H1 (cell line): ENCODE results near the gene GRM4. TPM values are rescaled to one million over a fixed set of nuclear protein-coding genes. Genes with fewer than 3 reads are reported as not detected.
A peak's percentile ranks its signal among the peaks of the same experiment; 100 is the strongest.

ENCODE experiments used
- CTCF ChIA-PET: fragments of 300-600 bp; sonication (Branson Sonifier 250); formaldehyde crosslinking; loops from one replicate; lab custom pipeline; 2021; ENCODE audit not compliant: partially characterized antibody; lab: Charles Lee
- POLR2A ChIA-PET: fragments of 300-600 bp; sonication (Branson Sonifier 250); formaldehyde crosslinking; loops from one replicate; lab custom pipeline; 2021; ENCODE audit warnings: inconsistent platforms; ENCODE audit not compliant: partially characterized antibody; lab: Charles Lee
- DNase-seq, 2 experiments: peaks; one replicate each; pipeline versions ENCODE4 v3.0.0 to v3.0.0-alpha.2; 2010 to 2022; ENCODE audit warnings: low spot score in 2 of 2, low read depth in 1 of 2, mixed read lengths in 1 of 2
- FAIRE-seq: peaks from 2 replicates; lab custom pipeline; 2011; peaks lifted over from hg19 to GRCh38; lab: Jason Lieb, UNC
- H2AFZ ChIP-seq: 2 replicates; pipeline ENCODE4 v1.8.1; 2012; ENCODE audit warnings: low read length, inconsistent platforms
- H2AK5ac ChIP-seq: 2 replicates; pipeline ENCODE4 v1.6.1; 2013; ENCODE audit warnings: low read depth, low read length
- H2BK120ac ChIP-seq: replicated peaks from 2 replicates; pipeline ENCODE3; 2013; ENCODE audit warnings: low read depth, low read length, inconsistent platforms
- H2BK12ac ChIP-seq: 2 replicates; pipeline ENCODE4 v1.6.1; 2013; ENCODE audit warnings: low read depth, low read length
- H2BK15ac ChIP-seq: 2 replicates; pipeline ENCODE4 v1.6.1; 2013; ENCODE audit warnings: low read length
- H2BK20ac ChIP-seq: 2 replicates; pipeline ENCODE4 v1.6.1; 2013; ENCODE audit warnings: low read length
- H2BK5ac ChIP-seq: 2 replicates; pipeline ENCODE4 v1.6.1; 2013; ENCODE audit warnings: low read depth, low read length
- H3K14ac ChIP-seq: 2 replicates; pipeline ENCODE4 v1.6.1; 2013; ENCODE audit warnings: inconsistent platforms; ENCODE audit not compliant: insufficient read length
- H3K18ac ChIP-seq: 2 replicates; pipeline ENCODE4 v1.6.1; 2013; ENCODE audit warnings: low read length; ENCODE audit errors: extremely low read depth
- H3K23ac ChIP-seq: 2 replicates; pipeline ENCODE4 v1.6.1; 2013; ENCODE audit warnings: inconsistent platforms; ENCODE audit not compliant: insufficient read length
- H3K23me2 ChIP-seq: 2 replicates; pipeline ENCODE4 v1.6.1; 2013; ENCODE audit warnings: low read depth, low read length
- H3K27ac ChIP-seq: 2 replicates; pipeline ENCODE4 v1.6.1; 2011; ENCODE audit warnings: low read depth, low read length, inconsistent platforms
- H3K27me3 ChIP-seq, 4 experiments: replicated peaks in 1 of 4; 1 replicate in 1 of 4; 2 replicates in 3 of 4; pipeline versions ENCODE4 v1.6.1 to v1.8.1; 2011 to 2013; ENCODE audit warnings: low read length in 3 of 4, mild to moderate bottlenecking in 3 of 4, inconsistent platforms in 2 of 4, mixed read lengths in 2 of 4, moderate library complexity in 1 of 4; ENCODE audit not compliant: control insufficient read depth in 3 of 4, insufficient read depth in 3 of 4; ENCODE audit errors: extremely low read depth in 1 of 4
- H3K36me3 ChIP-seq, 4 experiments: 2 replicates each; pipeline versions ENCODE4 v1.6.1 to v1.8.1; 2011 to 2013; ENCODE audit warnings: mild to moderate bottlenecking in 4 of 4, low read length in 3 of 4, moderate library complexity in 2 of 4, control low read depth in 1 of 4, inconsistent platforms in 1 of 4; ENCODE audit not compliant: insufficient read depth in 4 of 4, control insufficient read depth in 2 of 4
- H3K4ac ChIP-seq: replicated peaks from 2 replicates; pipeline ENCODE3; 2013; ENCODE audit warnings: low read length, low read depth, mixed read lengths, inconsistent platforms; ENCODE audit not compliant: insufficient read length
- H3K4me1 ChIP-seq, 4 experiments: replicated peaks in 1 of 4; 1 replicate in 1 of 4; 2 replicates in 3 of 4; pipeline versions ENCODE4 v1.6.1 to v1.8.1; 2011 to 2013; ENCODE audit warnings: low read length in 3 of 4, inconsistent platforms in 2 of 4, mixed read lengths in 1 of 4; ENCODE audit not compliant: insufficient read depth in 4 of 4, control insufficient read depth in 3 of 4
- H3K4me2 ChIP-seq, 2 experiments: 2 replicates each; pipeline versions ENCODE4 v1.6.1 to v1.8.1; 2011 to 2013; ENCODE audit warnings: low read depth in 2 of 2, low read length in 2 of 2, control low read depth in 1 of 2, inconsistent platforms in 1 of 2, mild to moderate bottlenecking in 1 of 2; ENCODE audit not compliant: insufficient read depth in 1 of 2
- H3K4me3 ChIP-seq, 4 experiments: fragments of 200-600, 300-600 bp in 1 of 4; sonication (generic), shearing (Covaris generic), sonication (Bioruptor Twin) in 1 of 4; 2 replicates each; pipeline versions ENCODE4 v1.5.1 to v1.8.1; 2011 to 2016; ENCODE audit warnings: low read length in 4 of 4, low read depth in 3 of 4, control low read depth in 2 of 4, inconsistent platforms in 2 of 4, mild to moderate bottlenecking in 2 of 4, mixed read lengths in 1 of 4, moderate library complexity in 1 of 4; ENCODE audit not compliant: insufficient read depth in 2 of 4; ENCODE audit errors: extremely low read depth in 1 of 4
- H3K56ac ChIP-seq: replicated peaks from 2 replicates; pipeline ENCODE3; 2013; ENCODE audit warnings: low read depth, mild to moderate bottlenecking, mixed read lengths, low read length, inconsistent platforms; ENCODE audit not compliant: insufficient read length
- H3K79me1 ChIP-seq: 2 replicates; pipeline ENCODE4 v1.6.1; 2013; ENCODE audit warnings: low read depth, low read length, control low read depth
- H3K79me2 ChIP-seq, 2 experiments: 2 replicates each; pipeline versions ENCODE4 v1.6.1 to v1.8.1; 2012 to 2013; ENCODE audit warnings: low read length in 2 of 2, mild to moderate bottlenecking in 2 of 2, inconsistent platforms in 1 of 2; ENCODE audit not compliant: insufficient read depth in 2 of 2, control insufficient read depth in 1 of 2
- H3K9ac ChIP-seq, 4 experiments: replicated peaks in 1 of 4; 1 replicate in 1 of 4; 2 replicates in 3 of 4; pipeline versions ENCODE4 v1.6.1 to v1.8.1; 2011 to 2013; ENCODE audit warnings: low read depth in 3 of 4, low read length in 3 of 4, control low read depth in 2 of 4, mild to moderate bottlenecking in 2 of 4, moderate library complexity in 2 of 4, inconsistent platforms in 1 of 4; ENCODE audit errors: extremely low read depth in 1 of 4
- H3K9me3 ChIP-seq, 2 experiments: 2 replicates each; pipeline versions ENCODE4 v1.6.1 to v1.8.1; 2012 to 2013; ENCODE audit warnings: mild to moderate bottlenecking in 2 of 2, moderate library complexity in 2 of 2, control low read depth in 1 of 2, inconsistent platforms in 1 of 2, low read depth in 1 of 2, low read length in 1 of 2, mixed read lengths in 1 of 2; ENCODE audit not compliant: insufficient read depth in 2 of 2
- H4K20me1 ChIP-seq, 2 experiments: replicated peaks in 1 of 2; 2 replicates each; pipeline versions ENCODE3 to v1.8.1; 2011 to 2013; ENCODE audit warnings: inconsistent platforms in 2 of 2, low read length in 2 of 2, mild to moderate bottlenecking in 1 of 2; ENCODE audit not compliant: insufficient read depth in 2 of 2, control insufficient read depth in 1 of 2
- H4K5ac ChIP-seq: 2 replicates; pipeline ENCODE4 v1.6.1; 2013; ENCODE audit warnings: low read length, low read depth, mixed read lengths, inconsistent platforms; ENCODE audit not compliant: insufficient read length
- H4K8ac ChIP-seq: 2 replicates; pipeline ENCODE4 v1.8.0; 2013; ENCODE audit warnings: mild to moderate bottlenecking, moderate library complexity, low read length, inconsistent platforms; ENCODE audit not compliant: insufficient read depth; ENCODE audit errors: extremely low read depth
- H4K91ac ChIP-seq: replicated peaks from 2 replicates; pipeline ENCODE3; 2013; ENCODE audit warnings: low read length, mixed read lengths, inconsistent platforms; ENCODE audit not compliant: insufficient read length
- HDAC2 ChIP-seq, 2 experiments: fragments of 300-600 bp in 1 of 2; sonication (generic) in 1 of 2; IDR thresholded peaks; 2 replicates each; pipeline ENCODE4 v1.6.1; 2011 to 2012; ENCODE audit warnings: low read depth in 2 of 2, low read length in 2 of 2, mild to moderate bottlenecking in 2 of 2, moderate library complexity in 2 of 2, borderline replicate concordance in 1 of 2, inconsistent platforms in 1 of 2
- TBP ChIP-seq: IDR thresholded peaks from 2 replicates; pipeline ENCODE4 v1.6.1; 2011; ENCODE audit warnings: low read depth, low read length, improper control_type of control experiment
- WGBS, 2 experiments: shearing (Covaris generic) in 1 of 2; methylation state at CpG; one replicate each; pipeline versions ENCODE4 v1.1.6 to v1.1.7; 2013 to 2015; ENCODE audit warnings: low lambda C conversion rate in 2 of 2, mixed read lengths in 2 of 2, inconsistent platforms in 1 of 2, low coverage in 1 of 2, missing lambda C conversion rate in 1 of 2; ENCODE audit not compliant: insufficient replicate concordance in 2 of 2, insufficient coverage in 1 of 2, insufficient read length in 1 of 2; ENCODE audit errors: extremely low coverage in 1 of 2, missing lambda C conversion rate in 1 of 2; 5-methylcytosine and 5-hydroxymethylcytosine counted together
- polyA plus RNA-seq, 7 experiments: library from polyadenylated mRNA; depleted of rRNA in 3 of 7; stranded (reverse) in 5 of 7; unstranded in 2 of 7; fragments of >200 nt in 5 of 7; fragments of 200-250 nt in 2 of 7; gene quantifications; 1 replicate in 5 of 7; 2 replicates in 1 of 7; 4 replicates in 1 of 7; pipeline versions ENCODE4 v1.2.1 to v1.2.3, GENCODE V29; 2011 to 2013; ENCODE audit warnings: missing spikeins in 2 of 7, mixed read lengths in 2 of 7
- total RNA-seq: library from RNA; stranded (reverse); fragmentation: NEBNext Ultra II Directional; extraction: Animal tissue kit (Norgen Biotek cat#: 25700); gene quantifications from 2 replicates; pipeline ENCODE4 v1.2.1, GENCODE V29; 2021

GRM4 gene
- total and polyA plus RNA-seq, 2 of the 8 experiments (the other 6 are each of a cell fraction or from before 2014, with no cell fraction given) = 19.6 to 21.5 TPM

DNA sequence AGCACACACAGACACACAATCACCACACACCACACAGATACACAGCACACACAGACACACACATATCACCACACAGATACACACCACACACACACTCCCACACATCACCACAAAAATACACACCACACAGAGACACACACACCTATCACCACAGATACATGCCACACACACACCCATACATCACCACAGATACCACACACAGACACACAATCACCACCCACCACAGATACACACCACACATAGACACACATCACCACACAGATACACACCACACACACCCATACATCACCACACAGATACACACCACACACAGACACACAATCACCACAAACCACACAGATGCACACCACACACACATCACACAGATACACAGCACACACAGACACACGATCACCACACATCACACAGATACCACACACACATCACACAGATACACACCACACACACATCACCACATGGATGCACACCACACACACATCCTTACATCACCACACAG is 74.0 kb downstream of the GRM4 start:
- Histone ChIP-seq H4K5ac (no peak overlapping the region), H3K79me2 (peaks cover 0 to 5% of the 10 kb centered on the region in 2 experiments; a peak in 1 of 4 replicates), H3K4me1 (peaks cover 0 to 21% (median 10%) of the 10 kb centered on the region in 4 experiments; a peak in 6 of 7 replicates), H2BK5ac (no peak overlapping the region), H3K23me2 (peaks cover 24% of the 10 kb centered on the region; the same call in 1 of the 2 replicates), H3K9ac (no peak overlapping the region; a peak in 1 of 7 replicates), H2AK5ac (peak overlapping the region; percentile 76; the same call in 1 of the 2 replicates), H4K20me1 (peaks cover 2 to 27% of the 10 kb centered on the region in 2 experiments), H3K18ac (no peak overlapping the region), H3K27me3 (no peaks in the 10 kb centered on the region; a peak in 1 of 7 replicates), H3K79me1 (peaks cover 16% of the 10 kb centered on the region), H3K4me3 (no peak overlapping the region), H3K56ac (peak overlapping the region; percentile 96), H3K27ac (no peak overlapping the region), H2AFZ (no peak overlapping the region), H2BK12ac (no peak overlapping the region), H3K9me3 (peaks cover 0 to 5% of the 10 kb centered on the region in 2 experiments; a peak in 1 of 4 replicates), H4K91ac (peak overlapping the region; percentile 84), H3K14ac (no peak overlapping the region), H2BK20ac (no peak overlapping the region; the same call in 1 of the 2 replicates), H3K4ac (peak overlapping the region; percentile 65), H3K4me2 (no peak overlapping the region), H2BK15ac (no peak overlapping the region), H4K8ac (no peak overlapping the region), H3K23ac (no peak overlapping the region), H2BK120ac (peak overlapping the region; percentile 66), H3K36me3 (no peaks in the 10 kb centered on the region; a peak in 1 of 8 replicates)
- POLR2A ChIA-PET = no interaction called here
- CTCF ChIA-PET = no interaction called here
- no peak for TF ChIP-seq HDAC2 (IDR thresholded peaks at IDR 0.05; ENCODE audit: borderline replicate concordance in 1 of 2, low read depth in 2 of 2, low read length in 2 of 2)
- no peak for TF ChIP-seq TBP
- 81% methylated on average over 1 of the region's 1 CpG; no CpG with 5 or more reads in 1 of the 2 experiments for WGBS, 2 experiments
- no peak for DNase-seq
- peak; percentile 96 for FAIRE-seq
